K562 (cell line): Measurements from ENCODE around the gene HPSE2.

Source experiments
- CTCF ChIP-seq, 3 experiments: IDR thresholded peaks in 2 of 3; conservative IDR thresholded peaks in 1 of 3; 2 replicates each; pipeline ENCODE4 v1.5.1; 2011 to 2012; ENCODE audit warnings: low read length in 3 of 3, mild to moderate bottlenecking in 3 of 3, control low read depth in 2 of 3, improper control_type of control experiment in 1 of 3, inconsistent platforms in 1 of 3, low read depth in 1 of 3, mixed read lengths in 1 of 3, moderate library complexity in 1 of 3; ENCODE audit not compliant: insufficient read depth in 2 of 3
- HDGF ChIP-seq: fragments of 450-650 bp; IDR thresholded peaks from 2 replicates; pipeline ENCODE4 v1.6.1; 2016
- KAT8 ChIP-seq: fragments of 450-650 bp; IDR thresholded peaks from 2 replicates; pipeline ENCODE4 v1.6.1; 2016; ENCODE audit warnings: low read depth, mild to moderate bottlenecking
- TF ChIP-seq, protein P1 (sequence below): sonication (generic); formaldehyde crosslinking; IDR thresholded peaks from 2 replicates; pipeline ENCODE4 v1.8.0; 2023; ENCODE audit warnings: mild to moderate bottlenecking, missing genetic modification reagents

DNA sequence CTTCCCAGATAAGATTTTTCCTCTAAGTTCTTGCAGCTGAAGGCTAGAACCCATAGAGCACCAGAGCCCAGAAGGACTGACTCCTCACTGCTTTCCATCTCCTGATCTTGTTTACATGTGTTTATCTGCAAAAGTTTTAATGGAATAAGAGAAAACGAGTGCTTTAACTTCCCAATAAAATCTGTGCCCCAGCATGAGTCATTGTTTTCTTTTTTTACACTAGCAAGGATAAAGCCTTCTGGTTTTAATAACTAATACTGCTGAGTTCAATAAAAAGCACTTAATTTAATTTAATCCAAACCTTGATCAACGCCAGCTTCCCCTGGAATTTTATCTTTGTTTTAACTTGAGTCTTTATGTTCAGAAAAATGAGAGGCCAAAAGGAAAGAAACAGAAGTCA lies 227.6 kb downstream of the HPSE2 start:
- TF ChIP-seq, protein P1, sequence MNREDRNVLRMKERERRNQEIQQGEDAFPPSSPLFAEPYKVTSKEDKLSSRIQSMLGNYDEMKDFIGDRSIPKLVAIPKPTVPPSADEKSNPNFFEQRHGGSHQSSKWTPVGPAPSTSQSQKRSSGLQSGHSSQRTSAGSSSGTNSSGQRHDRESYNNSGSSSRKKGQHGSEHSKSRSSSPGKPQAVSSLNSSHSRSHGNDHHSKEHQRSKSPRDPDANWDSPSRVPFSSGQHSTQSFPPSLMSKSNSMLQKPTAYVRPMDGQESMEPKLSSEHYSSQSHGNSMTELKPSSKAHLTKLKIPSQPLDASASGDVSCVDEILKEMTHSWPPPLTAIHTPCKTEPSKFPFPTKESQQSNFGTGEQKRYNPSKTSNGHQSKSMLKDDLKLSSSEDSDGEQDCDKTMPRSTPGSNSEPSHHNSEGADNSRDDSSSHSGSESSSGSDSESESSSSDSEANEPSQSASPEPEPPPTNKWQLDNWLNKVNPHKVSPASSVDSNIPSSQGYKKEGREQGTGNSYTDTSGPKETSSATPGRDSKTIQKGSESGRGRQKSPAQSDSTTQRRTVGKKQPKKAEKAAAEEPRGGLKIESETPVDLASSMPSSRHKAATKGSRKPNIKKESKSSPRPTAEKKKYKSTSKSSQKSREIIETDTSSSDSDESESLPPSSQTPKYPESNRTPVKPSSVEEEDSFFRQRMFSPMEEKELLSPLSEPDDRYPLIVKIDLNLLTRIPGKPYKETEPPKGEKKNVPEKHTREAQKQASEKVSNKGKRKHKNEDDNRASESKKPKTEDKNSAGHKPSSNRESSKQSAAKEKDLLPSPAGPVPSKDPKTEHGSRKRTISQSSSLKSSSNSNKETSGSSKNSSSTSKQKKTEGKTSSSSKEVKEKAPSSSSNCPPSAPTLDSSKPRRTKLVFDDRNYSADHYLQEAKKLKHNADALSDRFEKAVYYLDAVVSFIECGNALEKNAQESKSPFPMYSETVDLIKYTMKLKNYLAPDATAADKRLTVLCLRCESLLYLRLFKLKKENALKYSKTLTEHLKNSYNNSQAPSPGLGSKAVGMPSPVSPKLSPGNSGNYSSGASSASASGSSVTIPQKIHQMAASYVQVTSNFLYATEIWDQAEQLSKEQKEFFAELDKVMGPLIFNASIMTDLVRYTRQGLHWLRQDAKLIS (CRISPR knock-in tag): no peak
- TF ChIP-seq CTCF (IDR thresholded peaks at IDR 0.05 in 2 of 3, conservative IDR thresholded peaks at IDR 0.05 in 1 of 3; ENCODE audit: insufficient read depth in 2 of 3, low read depth in 1 of 3, low read length in 3 of 3) (no peak), HDGF (no peak), KAT8 (no peak)
